WTC11 (cell line): ENCODE results near the gene KRT34.

ENCODE experiments used
- ATF2 ChIP-seq: sonication (generic); formaldehyde crosslinking; IDR thresholded peaks from 2 replicates; pipeline ENCODE4 v1.8.1; 2022; ENCODE audit warnings: low read depth, missing genetic modification reagents, borderline replicate concordance
- CBFB ChIP-seq: sonication (generic); formaldehyde crosslinking; IDR thresholded peaks from 2 replicates; pipeline ENCODE4 v1.8.1; 2022; ENCODE audit warnings: mild to moderate bottlenecking, low read depth, missing genetic modification reagents
- CTCF ChIP-seq: fragments of 200-600 bp; IDR thresholded peaks from 2 replicates; pipeline ENCODE4 v1.8.0; 2022; ENCODE audit warnings: antibody characterized with exemption
- ETV6 ChIP-seq: sonication (generic); formaldehyde crosslinking; IDR thresholded peaks from 2 replicates; pipeline ENCODE4 v1.8.1; 2022; ENCODE audit warnings: mild to moderate bottlenecking, missing genetic modification reagents
- IRF2 ChIP-seq: sonication (generic); formaldehyde crosslinking; IDR thresholded peaks from 2 replicates; pipeline ENCODE4 v1.8.0; 2022; ENCODE audit warnings: low read depth, missing genetic modification reagents, borderline replicate concordance
- MAX ChIP-seq: sonication (generic); formaldehyde crosslinking; IDR thresholded peaks from 2 replicates; pipeline ENCODE4 v1.8.0; 2022; ENCODE audit warnings: mild to moderate bottlenecking, missing genetic modification reagents
- MLX ChIP-seq: sonication (generic); formaldehyde crosslinking; IDR thresholded peaks from 2 replicates; pipeline ENCODE4 v1.8.1; 2023; ENCODE audit warnings: mild to moderate bottlenecking, missing genetic modification reagents, moderate library complexity
- OVOL2 ChIP-seq: fragments of 250-450 bp; sonication (Bioruptor Pico); IDR thresholded peaks from 2 replicates; pipeline ENCODE4 v1.9.0; 2021; ENCODE audit warnings: mild to moderate bottlenecking, borderline replicate concordance
- RELA ChIP-seq: sonication (generic); formaldehyde crosslinking; IDR thresholded peaks from 2 replicates; pipeline ENCODE4 v1.8.1; 2022; ENCODE audit warnings: missing genetic modification reagents, mild to moderate bottlenecking, borderline replicate concordance
- TP53 ChIP-seq: sonication (generic); formaldehyde crosslinking; IDR thresholded peaks from 2 replicates; pipeline ENCODE4 v1.8.1; 2023; ENCODE audit warnings: mild to moderate bottlenecking, missing genetic modification reagents
- USF2 ChIP-seq: sonication (generic); formaldehyde crosslinking; IDR thresholded peaks from 2 replicates; pipeline ENCODE4 v1.8.1; 2023; ENCODE audit warnings: mild to moderate bottlenecking, missing genetic modification reagents, moderate library complexity
- ZNF121 ChIP-seq: sonication (generic); formaldehyde crosslinking; IDR thresholded peaks from 2 replicates; pipeline ENCODE4 v1.8.0; 2023; ENCODE audit warnings: missing genetic modification reagents

GRCh38 chr17:41339571-41340172 lies 42.4 kb downstream of the KRT34 start:
- no peak for TF ChIP-seq IRF2 (CRISPR knock-in tag)
- TF ChIP-seq CTCF, result no peak
- TF ChIP-seq USF2 (CRISPR knock-in tag), result no peak
- TF ChIP-seq CBFB, result no peak
- no peak for TF ChIP-seq ZNF121
- TF ChIP-seq RELA (CRISPR knock-in tag), result no peak
- TF ChIP-seq ATF2 (CRISPR knock-in tag), result no peak
- no peak for TF ChIP-seq MLX (CRISPR knock-in tag)
- TF ChIP-seq ETV6 (CRISPR knock-in tag), result no peak
- TF ChIP-seq OVOL2 (CRISPR knock-in tag), result no peak
- no peak for TF ChIP-seq TP53 (CRISPR knock-in tag)
- no peak for TF ChIP-seq MAX (CRISPR knock-in tag)
